Measurements from ENCODE around the gene C1orf198.

DNA sequence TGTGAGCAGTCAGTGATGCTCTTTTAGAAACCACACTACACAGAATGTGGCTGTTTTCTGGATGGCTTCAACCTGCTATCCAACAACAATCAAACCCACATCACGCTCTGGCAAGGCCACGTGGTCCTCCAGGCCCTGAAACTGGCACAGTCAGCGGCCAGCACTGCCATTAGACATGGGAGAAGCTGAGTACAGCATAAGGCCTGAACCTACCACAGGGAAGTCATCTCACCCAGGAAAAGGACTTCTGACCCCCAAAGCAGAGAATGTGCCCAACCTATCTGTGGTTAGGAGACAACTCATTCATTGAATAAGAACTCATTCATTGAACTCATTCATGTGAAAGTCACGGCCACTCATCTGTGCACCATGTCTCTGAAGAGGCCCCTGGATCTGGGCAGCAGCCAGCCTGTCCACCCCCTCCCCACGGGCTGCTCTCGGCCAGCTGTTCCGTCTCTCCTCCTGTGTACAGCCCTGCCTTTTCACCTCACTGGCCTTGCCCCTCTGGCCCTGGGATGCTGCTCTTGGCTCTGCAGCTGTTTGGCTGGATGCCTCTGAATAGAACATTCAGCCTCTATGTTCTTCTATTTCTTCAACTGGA is 41.1 kb downstream of the C1orf198 start:
- TF ChIP-seq, protein P1, sequence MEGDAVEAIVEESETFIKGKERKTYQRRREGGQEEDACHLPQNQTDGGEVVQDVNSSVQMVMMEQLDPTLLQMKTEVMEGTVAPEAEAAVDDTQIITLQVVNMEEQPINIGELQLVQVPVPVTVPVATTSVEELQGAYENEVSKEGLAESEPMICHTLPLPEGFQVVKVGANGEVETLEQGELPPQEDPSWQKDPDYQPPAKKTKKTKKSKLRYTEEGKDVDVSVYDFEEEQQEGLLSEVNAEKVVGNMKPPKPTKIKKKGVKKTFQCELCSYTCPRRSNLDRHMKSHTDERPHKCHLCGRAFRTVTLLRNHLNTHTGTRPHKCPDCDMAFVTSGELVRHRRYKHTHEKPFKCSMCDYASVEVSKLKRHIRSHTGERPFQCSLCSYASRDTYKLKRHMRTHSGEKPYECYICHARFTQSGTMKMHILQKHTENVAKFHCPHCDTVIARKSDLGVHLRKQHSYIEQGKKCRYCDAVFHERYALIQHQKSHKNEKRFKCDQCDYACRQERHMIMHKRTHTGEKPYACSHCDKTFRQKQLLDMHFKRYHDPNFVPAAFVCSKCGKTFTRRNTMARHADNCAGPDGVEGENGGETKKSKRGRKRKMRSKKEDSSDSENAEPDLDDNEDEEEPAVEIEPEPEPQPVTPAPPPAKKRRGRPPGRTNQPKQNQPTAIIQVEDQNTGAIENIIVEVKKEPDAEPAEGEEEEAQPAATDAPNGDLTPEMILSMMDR (conservative IDR thresholded peaks at IDR 0.05): no peak
- TF ChIP-seq EZH2 (IDR thresholded peaks at IDR 0.05; ENCODE audit: low read depth): no peak
